Hindlimb muscle (tissue), 1 donor: Measurements from ENCODE around the gene ENPEP. TPM values are rescaled to one million over a fixed set of nuclear protein-coding genes. Genes with fewer than 3 reads are reported as not detected.
"Not testable (repeated sequence)": the region's sequence is repeated elsewhere in the genome, so short reads cannot be mapped to it uniquely, and the experiment has no call there.

Experiments used
- DNase-seq: peaks from one replicate; pipeline ENCODE4 v3.0.0-alpha.2; 2013
- polyA plus RNA-seq: library from polyadenylated mRNA; unstranded; fragments of 120-200 nt; gene quantifications from one replicate; pipeline ENCODE4 v1.2.1, GENCODE V29; 2013; ENCODE audit not compliant: insufficient read length

ENPEP gene
- polyA plus RNA-seq, 1 donor = 18.1 TPM

DNA sequence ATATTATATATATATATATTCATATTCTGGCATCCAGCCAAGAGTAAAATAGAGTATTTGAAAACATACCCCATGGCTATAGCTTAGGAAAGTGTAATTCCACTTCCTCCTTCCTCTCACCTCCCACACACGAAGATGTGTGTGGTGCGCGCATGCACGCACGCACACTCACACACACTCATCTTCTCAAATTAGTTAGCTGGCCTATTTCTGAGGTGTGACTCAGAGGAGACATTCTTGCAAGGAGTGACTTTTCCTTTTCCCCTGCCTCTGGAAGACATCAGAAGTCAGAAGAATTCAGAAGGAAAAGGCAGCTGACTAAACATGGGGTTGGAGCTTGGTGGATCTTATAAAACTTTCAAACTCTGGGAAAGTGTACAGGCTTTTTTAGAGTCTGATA lies 8.8 kb downstream of the ENPEP start:
- DNase-seq = no peak

DNA sequence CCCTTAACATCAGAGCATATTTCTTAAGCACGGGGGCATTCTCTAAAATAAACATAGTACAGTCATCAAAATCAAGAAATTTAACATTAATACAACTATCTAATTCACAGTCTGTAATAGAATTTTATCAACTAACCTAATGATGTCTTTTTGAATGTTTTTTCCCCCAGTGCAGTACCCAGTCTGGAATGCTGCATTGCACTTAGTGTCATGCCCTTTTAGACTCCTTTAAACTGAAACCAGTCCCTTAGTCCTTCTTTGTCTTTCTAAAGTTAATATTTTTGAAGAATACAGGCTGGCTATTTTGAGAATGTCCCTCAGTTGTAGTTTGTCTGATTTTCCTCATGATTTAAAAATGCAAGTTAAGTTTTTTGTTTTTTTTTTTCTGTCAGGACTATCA lies 9.5 kb downstream of the ENPEP start:
- DNase-seq = no peak

DNA sequence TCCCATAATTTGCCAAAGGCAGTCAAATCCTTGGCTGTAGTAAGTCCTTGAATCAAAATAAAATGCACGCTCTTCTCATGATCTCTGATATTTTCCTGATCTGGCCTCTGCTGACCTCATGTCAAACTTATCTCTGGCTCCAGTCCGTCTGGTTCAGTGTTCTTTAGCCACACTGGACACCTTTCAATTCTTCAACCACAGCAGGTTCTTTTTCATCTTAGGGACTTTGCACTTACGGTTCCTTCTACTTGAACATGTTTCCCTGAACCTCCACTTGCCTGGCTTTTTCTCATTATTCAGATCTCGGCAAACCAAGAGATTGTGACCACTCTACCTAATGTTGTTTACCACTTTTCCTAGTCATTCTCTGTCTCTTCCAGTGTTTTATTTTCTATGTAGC lies 10.3 kb downstream of the ENPEP start:
- no peak for DNase-seq

DNA sequence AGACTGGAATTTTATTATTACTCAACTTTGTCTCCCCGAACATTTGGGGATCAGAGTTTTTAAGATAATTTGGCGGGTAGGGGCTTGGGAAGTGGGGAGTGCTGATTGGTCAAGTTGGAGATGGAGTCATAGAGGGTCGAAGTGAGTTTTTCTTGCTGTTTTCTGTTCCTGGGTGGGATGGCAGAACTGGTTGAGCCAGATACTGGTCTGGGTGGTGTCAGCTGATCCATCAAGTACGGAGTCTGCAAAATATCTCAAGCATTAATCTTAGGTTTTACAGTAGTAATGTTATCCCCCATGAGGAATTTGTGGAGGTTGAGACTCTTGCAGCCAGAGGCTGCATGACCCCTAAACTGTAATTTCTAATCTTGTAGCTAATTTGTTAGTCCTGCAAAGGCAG lies 10.9 kb downstream of the ENPEP start:
- DNase-seq = not testable (repeated sequence)

DNA sequence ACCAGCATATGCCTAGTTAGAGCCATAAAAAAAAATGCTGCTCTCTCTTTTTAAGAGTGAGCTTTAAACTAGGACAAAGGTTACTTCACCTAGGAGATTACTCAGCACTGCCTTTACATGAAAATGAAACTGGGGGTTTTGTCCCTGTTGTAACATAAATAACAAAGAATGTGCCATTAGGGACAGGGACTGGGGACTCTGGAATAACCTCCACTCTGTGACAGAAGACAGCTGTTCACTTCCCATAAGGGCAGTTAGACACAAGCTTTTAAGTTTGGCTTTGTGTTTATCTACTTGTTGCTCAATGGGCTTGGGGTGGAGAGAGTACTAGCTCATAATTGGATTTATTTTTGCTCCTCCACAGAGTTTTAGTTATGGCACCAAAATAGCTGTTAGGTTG lies 11.9 kb downstream of the ENPEP start:
- no peak for DNase-seq

DNA sequence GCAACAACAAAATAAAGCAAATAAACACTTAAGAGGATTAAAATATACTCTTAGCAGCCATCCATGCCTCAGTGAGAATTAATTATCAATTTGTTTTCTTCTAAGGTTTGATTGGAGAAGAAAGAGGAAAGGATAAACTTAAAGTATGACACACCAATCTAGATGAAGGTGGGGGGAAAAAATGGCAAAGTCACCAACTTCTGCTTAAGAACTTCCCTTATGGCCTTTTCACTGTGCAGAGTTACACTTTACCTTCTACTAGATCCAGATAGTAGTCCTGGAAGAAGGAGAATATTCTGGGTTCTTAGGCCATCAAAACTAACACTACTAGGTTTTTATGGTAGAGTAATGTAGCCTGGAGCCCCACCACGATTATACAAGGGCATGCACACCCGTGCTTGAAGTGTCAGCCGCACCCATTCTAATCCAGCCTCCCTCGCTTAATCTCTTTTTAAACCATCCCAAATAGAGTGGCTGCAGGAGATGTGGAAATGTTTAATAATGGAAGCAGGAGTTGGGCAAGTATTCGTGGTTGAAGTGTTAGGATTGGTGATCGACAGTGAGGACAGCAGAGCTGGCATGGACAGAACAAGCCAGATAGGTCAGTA lies 14.1 kb downstream of the ENPEP start:
- DNase-seq = no peak

DNA sequence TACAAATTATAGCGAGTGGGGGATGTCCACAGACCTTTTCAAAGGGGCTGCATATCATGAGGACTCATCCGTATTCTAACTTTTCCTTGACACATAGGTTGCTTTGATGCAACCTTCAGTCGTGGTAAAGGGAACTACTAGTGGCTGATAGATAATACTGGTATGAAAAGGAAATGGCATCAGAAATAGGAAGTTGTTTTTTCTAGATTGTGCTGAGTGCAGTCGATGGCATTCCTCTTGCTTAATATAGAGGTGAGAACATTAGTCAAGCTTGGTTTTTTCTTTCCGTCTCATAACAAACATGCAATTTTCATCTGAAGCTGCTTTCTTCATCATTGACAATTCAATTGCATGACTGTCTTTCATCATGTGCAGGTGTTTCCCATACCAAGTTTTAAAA lies 16.6 kb downstream of the ENPEP start:
- DNase-seq = no peak

DNA sequence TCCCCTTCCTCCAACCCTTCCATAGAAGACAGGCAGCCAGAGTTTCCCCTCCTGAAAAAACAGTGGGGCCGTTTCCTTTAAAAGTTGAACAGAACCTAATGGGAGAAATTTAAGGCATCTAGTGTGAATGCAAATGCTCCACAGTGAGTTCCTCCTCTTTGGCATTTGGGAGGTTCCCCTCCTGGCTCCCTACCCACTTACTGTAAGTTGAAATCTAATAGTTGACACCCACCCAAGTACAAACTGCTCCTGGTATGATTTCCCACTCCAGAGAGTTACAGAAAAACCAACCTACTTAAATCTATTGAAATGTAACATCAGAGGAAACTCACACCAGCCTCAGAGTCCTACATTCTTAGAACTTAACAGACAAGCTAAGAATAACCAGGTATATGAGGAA lies 17.6 kb downstream of the ENPEP start:
- DNase-seq = no peak

DNA sequence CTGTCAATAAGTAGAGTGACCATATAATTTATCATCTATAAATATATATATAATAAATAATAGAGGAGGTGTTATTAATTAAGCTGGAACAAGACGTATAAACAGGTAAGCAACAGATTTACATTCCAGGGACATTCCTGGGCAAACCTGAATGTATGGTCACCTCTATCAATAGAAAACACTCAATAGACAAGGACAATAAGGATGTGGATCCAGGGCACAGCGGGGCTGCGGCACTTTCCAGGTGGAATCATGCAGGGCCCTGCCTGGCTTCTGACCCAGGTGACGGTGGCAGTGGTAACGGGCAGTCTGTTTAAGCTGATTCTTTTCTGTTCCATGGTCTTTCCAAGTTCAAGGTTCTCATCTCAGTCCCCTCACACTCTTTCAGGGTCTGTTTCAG lies 22.5 kb downstream of the ENPEP start:
- DNase-seq = no peak

DNA sequence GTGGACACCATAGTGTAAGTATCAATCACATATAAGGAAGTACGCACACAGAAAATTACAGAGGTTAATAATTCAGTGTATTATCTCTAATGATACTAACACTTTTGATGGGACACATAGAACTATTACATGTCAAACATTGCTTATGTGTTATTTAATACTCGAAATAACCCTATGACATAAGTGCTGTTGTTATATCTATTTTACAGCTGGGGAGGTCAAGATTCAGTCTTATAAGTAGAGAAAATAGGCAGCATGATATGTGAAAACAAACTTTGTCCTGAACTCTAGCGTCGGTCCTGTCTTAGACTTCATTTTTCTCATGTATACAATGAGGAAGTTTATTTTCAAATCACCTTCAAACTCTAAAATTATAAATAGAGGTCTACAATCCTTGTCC lies 23.2 kb downstream of the ENPEP start:
- no peak for DNase-seq

DNA sequence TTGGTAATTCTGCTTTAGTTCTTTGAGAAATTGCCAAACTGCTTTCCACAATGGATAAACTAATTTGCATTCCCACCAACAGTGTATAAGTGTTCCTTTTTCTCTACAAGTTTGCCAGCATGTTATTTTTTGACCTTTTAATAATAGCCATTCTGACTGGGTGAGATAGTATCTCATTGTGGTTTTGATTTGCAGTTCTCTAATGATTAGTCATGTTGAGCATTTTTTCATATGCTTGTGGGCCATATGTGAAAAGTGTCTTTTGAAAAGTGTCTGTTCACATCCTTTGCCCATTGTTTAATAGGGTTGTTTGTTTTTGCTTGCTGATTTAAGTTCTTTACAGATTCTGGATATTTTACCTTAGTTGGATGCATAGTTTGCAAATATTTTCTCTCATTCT lies 25.9 kb downstream of the ENPEP start:
- DNase-seq = no peak

DNA sequence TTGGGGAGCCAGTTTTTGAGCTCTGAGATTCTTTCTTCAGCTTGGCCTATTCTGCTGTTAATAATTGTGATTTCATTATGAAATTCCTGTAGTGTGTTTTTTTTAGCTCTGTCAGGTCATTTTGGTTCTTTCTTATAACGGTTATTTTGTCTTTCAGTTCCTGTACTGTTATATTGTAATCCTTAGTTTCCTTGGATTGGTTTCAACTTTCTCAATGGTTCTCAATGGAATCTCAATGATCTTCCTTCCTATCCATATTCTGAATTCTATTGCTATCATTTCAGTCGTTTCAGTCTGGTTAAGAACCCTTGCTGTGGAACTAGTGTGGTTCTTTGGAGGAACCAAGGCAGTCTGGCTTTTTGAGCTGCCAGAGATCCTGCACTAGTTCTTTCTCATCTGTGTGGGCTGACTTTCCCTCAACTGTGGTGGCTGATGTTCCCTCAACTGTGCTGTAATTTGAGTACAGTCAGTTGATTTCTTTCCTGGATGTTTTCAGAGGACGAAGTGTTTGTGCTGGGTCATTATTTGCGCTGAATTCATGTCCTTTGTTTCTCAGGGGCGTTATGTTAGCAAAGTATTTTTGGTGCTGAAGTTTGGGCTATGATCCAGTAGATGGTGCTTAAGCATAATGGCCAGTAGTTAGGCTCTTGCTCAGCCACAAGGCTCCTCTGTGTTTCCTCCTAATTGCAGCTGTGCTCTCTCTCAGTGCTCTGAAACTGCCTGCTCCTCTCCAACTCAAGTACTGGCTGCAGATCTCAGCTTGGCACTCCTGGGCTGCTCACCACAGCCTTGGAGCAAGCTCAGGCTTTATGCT lies 27.5 kb downstream of the ENPEP start:
- peak; percentile 43 for DNase-seq

DNA sequence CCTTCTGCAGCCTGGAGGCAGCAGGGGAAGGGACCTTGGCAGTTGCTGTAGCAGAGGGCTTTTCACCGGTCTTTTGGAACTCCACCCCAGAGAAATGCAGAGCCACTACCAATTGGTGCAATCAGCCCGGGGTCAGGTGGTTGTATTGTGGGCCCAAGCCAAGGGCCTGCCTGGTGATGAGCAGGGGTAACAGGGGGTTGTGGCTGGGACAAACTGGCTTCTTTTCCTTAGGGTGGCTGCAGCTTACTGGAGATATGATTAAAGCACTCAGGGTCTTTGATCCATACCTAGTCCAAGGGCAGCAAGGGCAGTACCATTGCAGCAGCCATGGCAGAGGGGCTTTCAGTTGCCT lies 28.1 kb downstream of the ENPEP start:
- no peak for DNase-seq

DNA sequence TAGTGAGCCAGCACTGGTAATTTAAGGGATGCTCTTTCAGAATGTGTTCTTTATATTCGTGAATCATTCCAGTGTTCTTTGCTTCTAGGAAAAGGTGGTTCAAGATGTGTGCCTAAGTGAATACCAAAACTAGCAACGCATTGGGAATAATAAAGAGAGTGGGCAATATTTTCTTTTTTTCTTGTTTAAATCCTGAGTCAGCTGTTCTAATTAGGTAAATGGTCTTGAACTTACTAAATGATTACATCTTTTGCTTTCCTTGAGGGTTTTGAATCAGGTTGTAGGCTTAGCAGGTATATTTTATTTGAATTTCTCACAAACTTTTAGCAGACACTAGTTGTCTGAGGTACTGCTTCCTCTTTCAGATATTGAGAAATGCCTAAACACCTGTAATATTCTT lies 29.5 kb downstream of the ENPEP start:
- no peak for DNase-seq

DNA sequence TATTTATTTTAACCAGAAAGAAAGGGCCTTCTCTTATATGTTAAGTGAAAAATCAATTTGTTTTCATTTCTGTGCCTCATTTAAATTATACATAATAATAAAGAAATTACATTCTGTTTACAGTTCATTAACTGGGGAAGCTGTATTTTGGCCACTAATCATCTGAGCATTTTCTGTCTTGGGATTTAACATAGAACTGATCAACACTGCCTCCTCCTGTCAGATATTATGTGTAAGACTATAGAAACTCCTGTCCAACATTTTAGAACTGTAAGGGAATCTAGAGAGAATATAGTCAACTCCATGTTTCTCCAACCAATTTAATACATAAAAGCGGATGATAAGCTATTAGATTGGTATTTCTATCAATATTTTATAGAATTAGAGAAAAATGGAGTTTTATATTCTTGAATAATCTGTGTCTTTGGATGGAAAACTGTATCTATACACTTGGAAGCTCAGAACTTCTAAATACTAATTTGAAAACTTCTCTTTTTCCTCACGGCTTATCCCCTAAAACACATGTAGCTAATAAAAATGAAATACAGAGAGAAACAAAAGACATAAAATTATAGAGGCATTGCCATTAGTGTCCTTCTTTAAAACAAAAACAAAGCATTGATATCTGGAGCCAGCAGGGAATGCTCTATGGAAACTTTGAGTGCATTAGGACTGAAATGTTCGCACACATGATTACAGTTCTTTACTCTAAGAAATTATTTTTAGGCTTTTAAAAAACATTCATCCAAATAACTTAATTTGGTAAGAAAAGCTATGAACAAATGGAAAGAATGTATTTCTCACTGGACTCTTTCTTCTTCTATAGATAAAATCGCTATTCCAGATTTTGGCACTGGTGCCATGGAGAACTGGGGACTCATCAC lies 33.1 kb downstream of the ENPEP start:
- peak; percentile 27 for DNase-seq

DNA sequence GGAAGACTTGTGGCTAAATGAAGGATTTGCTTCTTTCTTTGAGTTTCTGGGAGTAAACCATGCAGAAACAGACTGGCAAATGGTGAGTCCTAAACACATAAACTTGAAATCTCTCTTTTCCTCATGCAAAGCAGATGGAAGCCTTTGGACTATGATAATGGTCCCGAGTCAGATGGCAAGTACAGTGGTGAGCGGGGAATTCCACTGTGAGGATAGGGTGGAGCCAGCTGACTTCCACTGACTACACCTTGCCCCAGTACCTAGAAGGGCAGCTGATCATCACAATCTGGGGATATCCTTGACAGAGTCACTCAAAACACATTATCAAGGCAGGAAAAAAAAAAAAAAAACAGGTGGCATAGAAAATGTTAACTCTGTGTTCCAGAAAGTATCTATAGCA lies 34.3 kb downstream of the ENPEP start:
- no peak for DNase-seq

DNA sequence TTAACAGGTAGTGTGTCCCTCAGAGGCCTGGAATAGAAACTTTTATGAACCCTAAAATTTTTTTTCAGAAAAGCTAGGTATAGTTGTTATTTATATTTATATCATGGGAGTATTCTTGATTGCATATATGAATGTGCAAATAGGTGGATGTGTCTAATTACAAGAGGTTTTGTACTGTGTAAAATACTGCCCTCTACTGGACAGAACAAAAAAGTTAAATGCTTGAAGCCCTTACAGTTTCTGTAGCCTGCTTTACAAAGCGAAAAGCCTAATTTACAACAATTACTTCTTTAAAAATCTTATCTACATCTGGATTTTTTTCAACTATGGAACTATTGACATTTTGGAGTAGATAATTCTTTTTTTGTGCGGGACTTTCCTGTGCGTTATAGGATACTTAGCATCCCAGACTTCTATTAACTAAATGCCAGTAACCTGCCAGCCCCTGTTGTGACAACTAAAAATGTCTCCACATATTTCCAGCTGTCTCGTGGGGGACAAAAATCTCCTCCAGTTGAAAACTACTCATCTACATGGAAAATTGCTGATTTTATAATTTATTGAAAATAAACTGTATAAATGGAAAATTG lies 35.1 kb downstream of the ENPEP start:
- peak; percentile 45 for DNase-seq

DNA sequence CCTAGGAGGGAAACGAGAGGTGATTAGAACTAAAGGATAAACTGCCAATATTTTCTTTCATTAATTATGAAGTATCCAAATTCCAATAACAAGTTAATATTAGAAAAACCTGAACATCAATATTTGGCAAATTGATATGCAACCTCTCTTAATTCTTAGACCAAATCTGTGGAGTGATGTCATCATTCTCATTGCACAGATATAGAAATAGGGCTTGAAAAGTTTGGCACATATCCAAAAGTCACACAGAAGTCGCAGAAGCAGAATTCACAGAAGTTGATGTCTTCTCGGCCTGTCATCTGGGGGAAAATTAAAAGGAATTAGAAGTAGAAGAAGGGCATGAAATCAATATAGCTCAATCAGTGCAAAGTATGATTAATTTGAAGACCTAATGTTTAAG lies 36.9 kb downstream of the ENPEP start:
- no peak for DNase-seq

DNA sequence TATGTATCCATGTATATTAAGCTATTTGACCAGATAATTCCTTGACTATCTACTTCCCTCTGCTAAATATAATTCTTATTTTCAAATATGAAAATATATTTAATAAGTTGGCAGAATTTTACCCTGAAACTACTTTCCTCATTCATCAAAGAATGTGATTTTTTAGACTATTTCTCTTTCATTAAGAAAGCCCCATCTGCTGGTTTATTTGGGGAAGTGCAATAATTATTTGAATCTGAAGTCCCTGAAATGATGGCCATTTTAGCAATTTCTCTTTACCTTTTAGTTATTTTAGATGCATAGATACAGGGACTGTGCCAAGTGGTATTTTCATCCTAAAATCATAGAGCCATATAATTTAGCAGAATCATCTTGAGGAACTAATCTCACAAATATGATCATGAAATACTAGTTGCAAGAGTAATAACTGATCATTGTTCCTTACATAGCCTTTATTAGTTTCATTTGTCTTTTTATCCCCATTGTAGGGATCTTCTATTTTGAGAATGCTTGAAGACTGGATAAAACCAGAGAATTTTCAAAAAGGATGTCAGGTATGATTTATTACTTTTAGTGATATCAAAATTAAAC lies 39.0 kb downstream of the ENPEP start:
- DNase-seq = no peak

DNA sequence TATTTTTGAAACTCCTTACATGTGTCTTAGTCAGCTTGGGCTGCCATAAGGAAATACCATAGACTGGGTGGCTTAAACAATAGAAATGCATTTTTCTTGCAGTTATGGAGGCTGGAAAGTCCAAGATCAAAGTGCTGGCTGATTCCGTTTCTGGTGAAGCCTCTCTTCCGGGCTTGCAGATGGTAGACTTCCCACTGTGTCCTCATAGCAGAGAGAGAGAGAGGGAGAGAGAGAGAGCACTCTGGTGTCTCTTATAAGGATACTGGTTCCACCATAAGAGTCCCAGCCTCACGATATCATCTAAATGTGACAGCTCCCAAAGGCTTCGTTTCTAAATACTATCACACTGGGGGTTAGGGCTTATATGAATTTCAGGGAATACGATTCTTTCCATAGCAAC lies 39.7 kb downstream of the ENPEP start:
- DNase-seq = no peak

DNA sequence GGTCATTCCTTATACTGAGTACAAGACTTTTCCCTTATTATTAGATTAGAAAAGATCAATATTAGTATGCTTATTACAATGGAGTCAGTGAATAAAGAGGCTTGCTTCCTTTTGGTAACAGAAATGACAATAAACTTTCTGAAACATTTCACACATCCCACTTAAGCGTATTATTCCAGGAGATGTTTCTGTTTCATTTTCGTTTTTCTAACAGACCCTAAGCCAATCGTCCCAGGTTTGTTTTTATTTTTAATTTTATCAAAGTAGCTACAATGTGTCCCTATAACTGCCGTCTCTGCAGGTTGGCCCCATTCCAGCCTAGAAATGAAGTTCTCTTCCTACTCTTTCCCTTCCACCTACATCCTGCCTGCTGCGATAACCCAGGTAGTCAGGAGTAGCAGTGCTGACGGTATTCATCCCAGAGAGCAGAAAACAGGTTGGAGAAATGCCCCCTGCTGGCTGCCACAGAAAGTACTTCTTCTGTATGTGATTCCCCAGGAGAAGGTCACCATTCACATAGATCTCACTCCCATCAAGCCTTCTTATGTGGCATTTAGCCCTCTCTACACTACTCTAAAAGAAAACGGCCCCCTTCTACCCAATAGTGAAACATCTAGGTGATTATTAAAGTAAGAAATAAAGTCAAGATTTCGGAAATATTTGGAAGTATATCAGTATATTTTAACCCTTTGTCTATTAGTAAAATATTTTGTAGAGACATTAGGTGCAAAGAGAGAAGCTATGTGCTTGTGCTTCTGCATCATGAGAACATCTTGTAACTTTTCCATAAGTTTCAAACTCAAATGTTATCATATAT lies 40.4 kb downstream of the ENPEP start:
- peak; percentile 30 for DNase-seq
